HL-60 (cell line): ENCODE results near the gene HIRA.

Experiments
- DNase-seq, 2 experiments: peaks; one replicate each; pipeline ENCODE4 v3.0.0-alpha.2; 2010 to 2020; ENCODE audit warnings: low read depth in 1 of 2, low spot score in 1 of 2
- H3K27ac ChIP-seq: fragments of 250-450 bp; sonication (Bioruptor Pico); replicated peaks from 2 replicates; pipeline ENCODE4 v1.5.1; 2020; ENCODE audit warnings: mild to moderate bottlenecking, moderate library complexity
- H3K27me3 ChIP-seq: fragments of 250-450 bp; sonication (Bioruptor Pico); 2 replicates; pipeline ENCODE4 v1.5.1; 2021; ENCODE audit warnings: mild to moderate bottlenecking, moderate library complexity; ENCODE audit not compliant: insufficient read depth, poor library complexity, severe bottlenecking
- H3K4me3 ChIP-seq: replicated peaks from 2 replicates; pipeline ENCODE4 v1.5.1; 2011; ENCODE audit warnings: mild to moderate bottlenecking, control low read depth, low read length; ENCODE audit not compliant: insufficient read depth
- GABPA ChIP-seq: IDR thresholded peaks from 2 replicates; pipeline ENCODE4 v1.6.1; 2012; ENCODE audit warnings: low read depth
- POLR2AphosphoS5 ChIP-seq: IDR thresholded peaks from 2 replicates; pipeline ENCODE4 v1.6.1; 2012; ENCODE audit warnings: low read depth
- REST ChIP-seq: IDR thresholded peaks from 2 replicates; pipeline ENCODE4 v1.6.1; 2012; ENCODE audit warnings: low read depth; ENCODE audit not compliant: insufficient replicate concordance
- SPI1 ChIP-seq: IDR thresholded peaks from 2 replicates; pipeline ENCODE4 v1.6.1; 2012; ENCODE audit warnings: low read depth, mild to moderate bottlenecking, borderline replicate concordance
- TF ChIP-seq, protein P1 (sequence below): IDR thresholded peaks from one replicate; pipeline ENCODE4 v1.5.1; 2011; ENCODE audit warnings: low read length, control low read depth, inconsistent platforms; ENCODE audit not compliant: insufficient read depth

HIRA gene

GRCh38 chr22:19346677-19347265 is 84.8 kb downstream of the HIRA start:
- TF ChIP-seq SPI1 (no peak), GABPA (no peak), POLR2AphosphoS5 (no peak), REST (no peak)
- TF ChIP-seq, protein P1, sequence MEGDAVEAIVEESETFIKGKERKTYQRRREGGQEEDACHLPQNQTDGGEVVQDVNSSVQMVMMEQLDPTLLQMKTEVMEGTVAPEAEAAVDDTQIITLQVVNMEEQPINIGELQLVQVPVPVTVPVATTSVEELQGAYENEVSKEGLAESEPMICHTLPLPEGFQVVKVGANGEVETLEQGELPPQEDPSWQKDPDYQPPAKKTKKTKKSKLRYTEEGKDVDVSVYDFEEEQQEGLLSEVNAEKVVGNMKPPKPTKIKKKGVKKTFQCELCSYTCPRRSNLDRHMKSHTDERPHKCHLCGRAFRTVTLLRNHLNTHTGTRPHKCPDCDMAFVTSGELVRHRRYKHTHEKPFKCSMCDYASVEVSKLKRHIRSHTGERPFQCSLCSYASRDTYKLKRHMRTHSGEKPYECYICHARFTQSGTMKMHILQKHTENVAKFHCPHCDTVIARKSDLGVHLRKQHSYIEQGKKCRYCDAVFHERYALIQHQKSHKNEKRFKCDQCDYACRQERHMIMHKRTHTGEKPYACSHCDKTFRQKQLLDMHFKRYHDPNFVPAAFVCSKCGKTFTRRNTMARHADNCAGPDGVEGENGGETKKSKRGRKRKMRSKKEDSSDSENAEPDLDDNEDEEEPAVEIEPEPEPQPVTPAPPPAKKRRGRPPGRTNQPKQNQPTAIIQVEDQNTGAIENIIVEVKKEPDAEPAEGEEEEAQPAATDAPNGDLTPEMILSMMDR = no peak
- Histone ChIP-seq H3K27ac (no peak overlapping the region), H3K4me3 (no peak overlapping the region), H3K27me3 (no peaks in the 10 kb centered on the region)
- no peak for DNase-seq

DNA sequence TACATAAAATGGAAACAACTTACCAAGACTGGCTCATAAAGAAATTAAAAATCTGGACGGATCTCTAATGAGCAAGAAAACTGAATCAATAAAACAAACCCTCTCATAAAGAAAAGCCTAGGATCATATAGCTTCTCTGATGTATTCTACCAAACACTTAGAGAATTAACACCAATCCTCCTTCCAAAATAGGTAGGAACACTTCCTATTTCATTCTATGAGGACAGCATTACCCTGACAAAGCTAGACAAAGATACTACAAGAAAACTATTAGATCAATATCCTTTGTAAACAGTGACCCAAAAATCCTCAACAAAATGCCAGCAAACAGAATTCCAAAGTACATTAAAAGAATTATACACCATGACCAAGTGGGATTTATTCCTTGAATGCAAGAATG is 87.1 kb downstream of the HIRA start:
- Histone ChIP-seq H3K27me3 (no peaks in the 10 kb centered on the region), H3K27ac (no peak overlapping the region), H3K4me3 (no peak overlapping the region)
- TF ChIP-seq POLR2AphosphoS5 (no peak), SPI1 (no peak), REST (no peak)
- TF ChIP-seq, protein P1 = no peak
- no peak for DNase-seq

DNA sequence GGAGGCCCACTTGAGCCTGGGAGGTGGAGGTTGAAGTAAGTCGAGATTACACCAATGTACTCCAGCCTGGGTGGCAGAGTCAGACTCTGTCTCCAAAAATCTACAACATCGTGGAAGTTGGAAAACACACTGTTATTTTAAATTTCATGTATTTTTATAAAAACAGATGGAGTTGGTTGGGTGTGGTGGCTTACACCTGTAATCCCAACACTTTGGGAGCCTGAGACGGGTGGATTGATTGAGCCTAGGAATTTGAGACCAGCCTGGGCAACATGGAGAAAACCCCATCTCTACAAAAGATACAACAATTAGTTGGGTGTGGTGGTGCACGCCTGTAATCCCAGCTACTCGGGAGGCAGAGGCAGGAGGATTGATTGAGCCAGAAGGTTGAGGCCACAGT is 88.1 kb downstream of the HIRA start:
- TF ChIP-seq SPI1 = no peak
- no peak for TF ChIP-seq POLR2AphosphoS5
- TF ChIP-seq, protein P1 = no peak
- no peak for TF ChIP-seq REST
- no peak for TF ChIP-seq GABPA
- Histone ChIP-seq H3K27me3 (no peaks in the 10 kb centered on the region), H3K4me3 (no peak overlapping the region), H3K27ac (no peak overlapping the region)
- no peak for DNase-seq
